Measurements from ENCODE around the gene SLC6A1. TPM values are rescaled to one million over a fixed set of nuclear protein-coding genes. Genes with fewer than 3 reads are reported as not detected.
A peak's percentile ranks its signal among the peaks of the same experiment; 100 is the strongest.

Gene SLC6A1
- total RNA-seq, 2 donors from 2014 or later = 0.18 to 6.2 TPM

DNA sequence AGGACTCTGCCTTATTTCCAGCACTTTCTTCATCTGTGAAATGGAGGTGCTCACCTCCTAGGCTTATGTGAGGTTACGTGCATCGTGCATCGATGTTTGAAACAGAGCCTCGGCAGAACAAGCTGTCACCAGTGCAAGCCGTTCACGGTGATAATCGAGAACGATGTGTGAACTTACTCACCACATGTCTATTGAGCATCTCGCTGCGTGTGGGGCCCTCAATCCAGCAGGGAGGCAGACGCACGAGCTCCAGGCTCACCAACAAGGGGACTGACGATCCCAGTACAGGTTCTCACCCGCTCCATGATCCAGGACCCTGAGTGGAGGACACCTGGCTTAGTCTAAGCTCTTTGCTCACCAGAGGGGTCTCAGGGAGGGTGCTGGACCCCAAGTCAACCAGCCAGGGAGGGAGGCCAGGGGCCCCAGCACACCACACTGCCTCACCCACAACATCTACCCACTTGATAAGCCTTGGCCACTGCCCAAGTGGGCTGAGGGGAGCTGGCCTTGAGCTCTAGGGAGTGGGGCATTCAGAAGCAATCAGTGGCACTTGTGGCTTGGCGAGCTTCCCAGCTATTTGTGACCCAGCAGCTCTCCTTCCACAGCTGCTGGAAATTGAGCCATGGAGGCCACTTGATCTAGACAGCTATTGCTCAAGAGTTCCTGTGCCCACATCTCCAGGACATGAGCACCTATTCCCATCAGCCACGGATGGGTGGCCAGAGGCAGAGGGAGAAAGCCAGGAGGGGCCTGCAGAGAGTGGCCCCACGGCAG is 34.4 kb upstream of the SLC6A1 start:
- no peak for DNase-seq (ENCODE audit: low spot score)
- Histone ChIP-seq H3K27me3 (replicated peaks; ENCODE audit: insufficient read depth) (no peaks in the 10 kb centered on the region), H3K9me3 (no peaks in the 10 kb centered on the region), H3K4me1 (replicated peaks) (no peaks in the 10 kb centered on the region), H3K27ac (no peak overlapping the region), H3K36me3 (no peaks in the 10 kb centered on the region), H3K4me3 (no peak overlapping the region)
- WGBS = 79% methylated on average over 17 of the region's 17 CpGs
- no peak for TF ChIP-seq POLR2AphosphoS5 (IDR thresholded peaks at IDR 0.05)
- no peak for TF ChIP-seq POLR2A (IDR thresholded peaks at IDR 0.05)
- TF ChIP-seq, protein P1, sequence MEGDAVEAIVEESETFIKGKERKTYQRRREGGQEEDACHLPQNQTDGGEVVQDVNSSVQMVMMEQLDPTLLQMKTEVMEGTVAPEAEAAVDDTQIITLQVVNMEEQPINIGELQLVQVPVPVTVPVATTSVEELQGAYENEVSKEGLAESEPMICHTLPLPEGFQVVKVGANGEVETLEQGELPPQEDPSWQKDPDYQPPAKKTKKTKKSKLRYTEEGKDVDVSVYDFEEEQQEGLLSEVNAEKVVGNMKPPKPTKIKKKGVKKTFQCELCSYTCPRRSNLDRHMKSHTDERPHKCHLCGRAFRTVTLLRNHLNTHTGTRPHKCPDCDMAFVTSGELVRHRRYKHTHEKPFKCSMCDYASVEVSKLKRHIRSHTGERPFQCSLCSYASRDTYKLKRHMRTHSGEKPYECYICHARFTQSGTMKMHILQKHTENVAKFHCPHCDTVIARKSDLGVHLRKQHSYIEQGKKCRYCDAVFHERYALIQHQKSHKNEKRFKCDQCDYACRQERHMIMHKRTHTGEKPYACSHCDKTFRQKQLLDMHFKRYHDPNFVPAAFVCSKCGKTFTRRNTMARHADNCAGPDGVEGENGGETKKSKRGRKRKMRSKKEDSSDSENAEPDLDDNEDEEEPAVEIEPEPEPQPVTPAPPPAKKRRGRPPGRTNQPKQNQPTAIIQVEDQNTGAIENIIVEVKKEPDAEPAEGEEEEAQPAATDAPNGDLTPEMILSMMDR (IDR thresholded peaks at IDR 0.05) = no peak
- intact Hi-C loops (cut with DNase I) = no loop called here

DNA sequence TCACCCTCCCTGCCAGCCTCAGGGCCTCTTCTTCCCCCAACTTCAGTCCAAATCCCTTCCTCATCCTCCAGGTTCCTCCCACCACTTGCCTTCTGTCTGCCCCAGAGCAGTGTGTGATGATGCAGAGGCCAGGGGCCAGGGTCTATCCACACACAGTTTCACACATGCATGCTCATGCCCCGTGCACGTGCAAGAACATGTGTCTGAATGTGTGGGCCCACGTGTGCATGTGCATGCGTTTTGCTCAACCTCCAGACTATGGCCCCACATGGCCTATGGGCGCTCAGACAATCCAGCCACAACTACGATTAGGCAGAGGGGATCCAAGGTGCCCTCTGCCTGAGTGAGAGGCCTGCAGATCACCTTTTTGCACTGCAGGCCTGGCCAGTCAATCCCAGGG is 32.3 kb upstream of the SLC6A1 start:
- H3K4me3 ChIP-seq = no peak overlapping the region
- no peaks in the 10 kb centered on the region for H3K4me1 ChIP-seq (replicated peaks)
- no peak for DNase-seq (ENCODE audit: low spot score)
- TF ChIP-seq, protein P1 (IDR thresholded peaks at IDR 0.05) = no peak
- no peaks in the 10 kb centered on the region for H3K36me3 ChIP-seq
- no peaks in the 10 kb centered on the region for H3K9me3 ChIP-seq
- H3K27ac ChIP-seq = no peak overlapping the region
- WGBS = 95% methylated on average over 6 of the region's 6 CpGs
- H3K27me3 ChIP-seq (replicated peaks; ENCODE audit: insufficient read depth) = peaks cover under 1% of the 10 kb centered on the region
- intact Hi-C loops (cut with DNase I) = no loop called here

DNA sequence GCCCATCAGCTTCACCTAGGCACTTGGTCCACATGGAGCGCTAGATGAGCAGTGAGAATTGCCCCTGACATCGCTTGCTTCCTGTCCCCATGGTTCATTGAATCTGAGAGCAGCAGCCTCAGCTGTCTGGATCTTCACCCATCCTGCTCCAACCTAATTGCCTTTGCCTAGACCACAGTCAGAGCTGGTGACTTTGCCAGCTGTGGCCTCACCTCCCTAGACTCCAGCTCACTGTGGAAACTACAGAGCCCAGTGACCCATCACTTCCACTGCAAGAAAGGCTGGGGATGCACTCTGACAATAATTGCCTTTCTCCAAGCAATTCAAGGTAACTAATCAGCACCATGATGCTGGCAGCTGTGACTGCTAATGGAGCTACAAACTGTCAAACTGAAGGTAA is 30.6 kb upstream of the SLC6A1 start:
- H3K36me3 ChIP-seq = no peaks in the 10 kb centered on the region
- no peak for DNase-seq (ENCODE audit: low spot score)
- H3K9me3 ChIP-seq = no peaks in the 10 kb centered on the region
- intact Hi-C loops (cut with DNase I) = no loop called here
- H3K4me1 ChIP-seq (replicated peaks) = no peaks in the 10 kb centered on the region
- H3K4me3 ChIP-seq = no peak overlapping the region
- peaks cover 3% of the 10 kb centered on the region for H3K27me3 ChIP-seq (replicated peaks; ENCODE audit: insufficient read depth)
- whole genome bisulfite sequencing = 75% methylated on average over 2 of the region's 2 CpGs
- TF ChIP-seq POLR2A (IDR thresholded peaks at IDR 0.05) = no peak
- TF ChIP-seq, protein P1 (IDR thresholded peaks at IDR 0.05) = no peak
- TF ChIP-seq POLR2AphosphoS5 (IDR thresholded peaks at IDR 0.05) = no peak
- H3K27ac ChIP-seq = no peak overlapping the region

DNA sequence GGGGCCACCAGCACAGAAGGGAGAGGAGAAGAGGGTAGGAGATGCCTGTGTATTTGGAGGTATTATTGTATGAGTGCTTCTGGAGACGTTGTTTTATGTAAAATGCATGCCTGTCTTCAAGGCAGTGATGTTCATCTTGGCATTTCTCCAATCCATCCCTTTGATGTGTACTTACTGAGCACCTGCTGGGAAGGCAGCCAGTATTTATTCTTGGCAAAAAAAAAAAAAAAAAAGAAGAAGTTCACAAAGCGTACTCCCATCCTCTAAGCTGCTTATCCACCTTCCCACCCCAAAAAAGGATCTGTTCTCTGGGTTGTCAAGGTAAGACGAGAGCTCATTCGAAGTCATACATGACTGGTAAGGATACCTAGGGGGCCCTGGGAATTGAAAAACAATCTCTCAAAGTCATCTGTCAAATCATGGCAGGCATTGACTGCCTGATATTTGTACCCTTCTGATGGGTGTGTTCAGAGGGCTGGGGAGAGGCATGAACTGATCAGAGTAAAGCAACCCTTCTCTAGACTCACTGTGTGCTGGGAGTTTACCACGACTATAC is 30.0 kb upstream of the SLC6A1 start:
- Histone ChIP-seq H3K27ac (no peak overlapping the region), H3K4me3 (no peak overlapping the region), H3K4me1 (replicated peaks) (no peaks in the 10 kb centered on the region), H3K27me3 (replicated peaks; ENCODE audit: insufficient read depth) (peaks cover 3% of the 10 kb centered on the region), H3K9me3 (no peaks in the 10 kb centered on the region), H3K36me3 (no peaks in the 10 kb centered on the region)
- intact Hi-C loops (cut with DNase I) = no loop called here
- TF ChIP-seq, protein P1 (IDR thresholded peaks at IDR 0.05) = no peak
- no peak for TF ChIP-seq POLR2AphosphoS5 (IDR thresholded peaks at IDR 0.05)
- TF ChIP-seq POLR2A (IDR thresholded peaks at IDR 0.05) = no peak
- peak; percentile 12 for DNase-seq (ENCODE audit: low spot score)
- WGBS = 30% methylated on average over 5 of the region's 5 CpGs
